H54 (cell line): ENCODE results near the gene HABP4.

Source experiments
- DNase-seq: peaks from one replicate; pipeline ENCODE4 v3.0.0; 2011; ENCODE audit warnings: low spot score, mixed read lengths; ENCODE audit not compliant: insufficient read length
- FAIRE-seq: peaks from 3 replicates; lab custom pipeline; 2011; peaks lifted over from hg19 to GRCh38; lab: Jason Lieb, UNC
- POLR2A ChIP-seq: IDR thresholded peaks from 2 replicates; pipeline ENCODE4 v1.6.1; 2011; ENCODE audit warnings: low read depth, mild to moderate bottlenecking, low read length

Gene HABP4

GRCh38 chr9:96476591-96476990 is 26.6 kb downstream of the HABP4 start:
- FAIRE-seq (peak; percentile 99), DNase-seq (peak; percentile 89)
- no peak for TF ChIP-seq POLR2A

GRCh38 chr9:96478829-96479371 is 28.9 kb downstream of the HABP4 start:
- no peak for TF ChIP-seq POLR2A
- DNase-seq (no peak), FAIRE-seq (peak; percentile 98)

GRCh38 chr9:96480736-96481135 is 30.8 kb downstream of the HABP4 start:
- DNase-seq (no peak), FAIRE-seq (peak; percentile 45)
- no peak for TF ChIP-seq POLR2A

DNA sequence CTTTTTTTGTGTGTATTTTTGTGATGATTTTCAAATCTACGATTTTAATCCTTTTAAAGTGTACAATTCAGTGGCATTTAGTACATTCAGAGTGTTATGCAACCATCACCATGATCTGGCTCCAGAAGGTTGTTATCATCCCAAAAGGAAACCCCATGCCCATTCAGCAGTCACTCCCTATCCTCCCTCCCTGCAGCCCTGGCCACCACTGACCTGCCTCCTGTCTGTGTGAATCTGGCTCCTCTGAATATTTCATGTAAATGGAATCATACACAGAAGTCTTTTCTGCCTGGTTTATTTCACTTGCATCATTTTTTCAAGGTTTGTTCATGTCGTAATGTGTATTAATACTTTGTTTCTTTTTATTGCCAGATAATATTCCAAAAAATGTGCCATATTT is 32.5 kb downstream of the HABP4 start:
- no peak for TF ChIP-seq POLR2A
- FAIRE-seq (peak; percentile 15), DNase-seq (no peak)

DNA sequence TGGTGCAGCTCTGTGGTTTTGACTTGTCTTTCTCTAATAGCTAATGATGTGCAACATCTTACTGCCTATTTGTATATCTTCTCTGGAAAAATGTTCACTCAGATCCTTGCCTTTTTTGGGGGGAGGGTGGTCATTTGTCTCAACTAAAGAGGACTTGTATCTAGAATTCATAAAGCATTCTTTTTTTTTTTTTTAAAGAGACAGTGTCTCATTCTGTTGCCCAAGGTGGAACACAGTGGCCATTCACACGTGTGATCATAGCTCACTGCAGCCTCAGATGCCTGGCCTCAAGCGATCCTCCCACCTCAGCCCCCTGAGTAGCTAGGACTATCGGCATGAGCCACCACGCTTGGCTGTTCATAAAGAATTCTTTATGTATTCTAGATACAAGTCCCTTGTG is 33.2 kb downstream of the HABP4 start:
- no peak for FAIRE-seq
- DNase-seq, result no peak
- no peak for TF ChIP-seq POLR2A

DNA sequence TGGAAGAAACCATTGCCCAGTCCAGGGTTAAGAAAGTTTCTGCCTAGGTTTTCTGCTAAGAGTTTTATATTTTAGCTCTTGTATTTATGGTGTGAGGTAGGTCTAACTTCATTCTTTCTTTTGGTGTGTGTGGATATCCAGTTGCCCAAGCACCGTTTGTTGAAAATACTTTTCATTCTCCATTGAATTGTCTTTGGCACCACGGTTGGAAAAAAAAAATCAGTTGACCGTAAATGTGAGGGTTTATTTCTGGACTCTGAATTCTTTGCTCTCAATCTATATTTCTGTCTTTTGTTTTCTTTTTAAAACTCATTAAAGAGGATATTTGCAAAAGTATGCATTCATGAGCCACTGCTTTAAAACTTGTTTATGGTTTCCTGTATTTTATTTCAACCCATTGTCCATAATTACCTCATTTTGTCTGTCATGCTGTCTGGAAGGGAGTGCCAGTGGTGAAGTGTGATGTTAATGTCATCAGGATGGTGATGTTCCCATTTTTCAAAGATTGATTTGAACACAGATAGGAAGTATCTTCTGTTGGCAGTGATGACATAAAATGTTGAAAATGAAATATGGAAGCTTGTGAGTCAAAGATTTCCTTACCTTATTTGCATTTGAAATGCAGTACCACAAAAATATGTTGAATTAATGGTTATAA is 33.9 kb downstream of the HABP4 start:
- TF ChIP-seq POLR2A, result no peak
- FAIRE-seq (no peak), DNase-seq (no peak)

- DNase-seq (no peak), FAIRE-seq (peak; percentile 58)
- no peak for TF ChIP-seq POLR2A
Measured at GRCh38 chr9:96484521-96484931, 34.6 kb downstream of the HABP4 start.

GRCh38 chr9:96485280-96485679 is 35.3 kb downstream of the HABP4 start:
- DNase-seq (no peak), FAIRE-seq (no peak)
- TF ChIP-seq POLR2A, result no peak

- FAIRE-seq (peak; percentile 89), DNase-seq (peak; percentile 86)
- TF ChIP-seq POLR2A, result no peak
Measured at GRCh38 chr9:96486386-96487028, 36.5 kb downstream of the HABP4 start.

DNA sequence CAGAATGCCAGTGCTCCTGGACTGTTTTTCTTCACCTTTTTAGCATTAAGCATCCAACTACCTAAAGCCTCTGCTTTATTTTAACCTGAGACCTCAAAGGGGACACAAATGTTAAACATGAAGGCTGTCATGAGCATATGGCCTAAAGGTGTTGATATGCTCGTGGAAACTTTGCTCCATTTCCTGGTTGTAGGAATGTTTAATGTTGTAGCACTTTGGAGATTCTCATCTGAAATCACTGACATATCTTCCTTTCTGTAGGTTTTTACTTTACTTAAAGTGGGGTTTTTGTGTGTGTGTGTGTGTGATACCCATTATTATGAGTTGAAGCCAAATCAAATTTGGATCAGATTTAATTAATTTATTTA is 37.0 kb downstream of the HABP4 start:
- FAIRE-seq, result no peak
- no peak for TF ChIP-seq POLR2A
- no peak for DNase-seq

DNA sequence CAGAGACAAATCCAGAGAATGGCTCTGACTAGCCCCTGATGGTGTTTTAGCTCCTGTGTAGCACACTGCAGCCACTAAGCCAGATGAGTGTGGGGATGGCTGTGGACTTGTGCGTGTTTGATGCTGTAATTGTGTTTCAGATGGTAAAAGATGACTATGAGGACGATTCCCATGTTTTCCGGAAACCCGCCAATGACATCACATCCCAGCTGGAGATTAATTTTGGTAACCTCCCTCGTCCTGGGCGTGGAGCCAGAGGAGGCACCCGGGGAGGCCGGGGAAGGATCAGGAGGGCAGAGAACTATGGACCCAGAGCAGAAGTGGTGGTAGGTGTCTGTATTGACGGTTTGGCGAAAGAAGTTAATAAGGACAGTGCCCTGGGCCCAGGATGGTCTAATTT is 38.0 kb downstream of the HABP4 start:
- no peak for DNase-seq
- TF ChIP-seq POLR2A, result no peak
- FAIRE-seq, result no peak

DNA sequence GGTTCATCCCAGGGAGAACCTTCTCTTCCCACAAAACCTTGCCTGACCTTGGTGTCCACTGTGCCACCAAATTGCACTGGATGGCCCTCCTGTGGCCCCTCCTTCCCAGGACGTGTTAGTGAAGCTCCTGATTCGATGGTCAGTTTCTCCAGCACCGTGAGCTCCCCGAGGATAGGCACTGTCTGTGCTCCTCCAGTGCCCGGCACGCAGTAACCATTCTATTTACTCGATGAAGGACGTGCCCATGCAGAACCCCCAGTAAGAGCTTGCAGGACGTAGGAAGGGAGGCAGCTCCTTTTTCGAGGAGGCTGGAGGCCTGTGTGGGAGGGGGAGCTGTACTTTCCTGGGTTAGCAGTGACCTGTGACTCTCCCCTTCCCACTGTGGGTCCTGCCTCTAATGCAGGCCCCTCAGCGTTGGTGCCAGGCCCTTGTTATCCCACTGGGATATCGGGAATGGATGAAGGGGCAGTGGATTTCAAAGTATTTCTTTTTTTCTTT is 39.6 kb downstream of the HABP4 start:
- no peak for FAIRE-seq
- no peak for TF ChIP-seq POLR2A
- no peak for DNase-seq

- DNase-seq (no peak), FAIRE-seq (no peak)
- TF ChIP-seq POLR2A, result no peak
Measured at GRCh38 chr9:96490534-96491078, 40.6 kb downstream of the HABP4 start.
